CD4-positive, alpha-beta memory T cell (primary cell): ENCODE measurements around the gene SLC24A4. TPM values are rescaled to one million over a fixed set of nuclear protein-coding genes. Genes with fewer than 3 reads are reported as not detected.

Source experiments
- CTCF ChIA-PET: fragments of 350-600 bp; sonication (Branson Sonifier 250); formaldehyde crosslinking; loops from one replicate; lab custom pipeline; 2021; ENCODE audit warnings: inconsistent platforms; ENCODE audit not compliant: partially characterized antibody; lab: Charles Lee
- POLR2A ChIA-PET: fragments of 350-600 bp; sonication (Branson Sonifier 250); formaldehyde crosslinking; loops from one replicate; lab custom pipeline; 2021; ENCODE audit not compliant: partially characterized antibody; lab: Charles Lee
- DNase-seq, 5 donors: peaks; one replicate each; pipeline versions ENCODE4 v3.0.0 to v3.0.0-alpha.2; 2020 to 2022; ENCODE audit warnings: mixed read lengths in 1 of 5
- H3K27ac ChIP-seq: one replicate; pipeline ENCODE4 v1.7.0; 2013; ENCODE audit warnings: low read depth, low read length
- H3K27me3 ChIP-seq: 2 replicates; pipeline ENCODE4 v1.7.0; 2013; ENCODE audit warnings: mild to moderate bottlenecking, low read length, moderate library complexity; ENCODE audit not compliant: insufficient read depth
- H3K36me3 ChIP-seq: 2 replicates; pipeline ENCODE4 v1.7.0; 2013; ENCODE audit warnings: mild to moderate bottlenecking, low read length, moderate library complexity; ENCODE audit not compliant: insufficient read depth
- H3K4me1 ChIP-seq: 2 replicates; pipeline ENCODE4 v1.7.0; 2013; ENCODE audit warnings: mild to moderate bottlenecking, low read length, moderate library complexity; ENCODE audit not compliant: insufficient read depth
- H3K4me3 ChIP-seq, 2 donors: one replicate each; pipeline ENCODE4 v1.7.0; 2013; ENCODE audit warnings: low read length in 2 of 2, mild to moderate bottlenecking in 1 of 2
- H3K9me3 ChIP-seq, 2 donors: one replicate each; pipeline ENCODE4 v1.7.0; 2013; ENCODE audit warnings: low read length in 2 of 2, control low read depth in 1 of 2; ENCODE audit not compliant: control insufficient read depth in 1 of 2
- H3K27ac Mint-ChIP-seq, 7 donors: one replicate each; pipeline ENCODE4 v1.8.0; 2020 to 2021; ENCODE audit warnings: mixed read lengths in 7 of 7, mild to moderate bottlenecking in 6 of 7, inconsistent platforms in 3 of 7, moderate library complexity in 3 of 7
- H3K27me3 Mint-ChIP-seq, 2 donors: one replicate each; pipeline ENCODE4 v1.8.0; 2020 to 2021; ENCODE audit warnings: mixed read lengths in 2 of 2
- H3K36me3 Mint-ChIP-seq, 2 donors: one replicate each; pipeline ENCODE4 v1.8.0; 2020 to 2021; ENCODE audit warnings: mixed read lengths in 2 of 2, inconsistent platforms in 1 of 2, mild to moderate bottlenecking in 1 of 2
- H3K4me1 Mint-ChIP-seq, 4 donors: one replicate each; pipeline ENCODE4 v1.8.0; 2020 to 2021; ENCODE audit warnings: mixed read lengths in 4 of 4, mild to moderate bottlenecking in 1 of 4
- H3K4me3 Mint-ChIP-seq, 8 donors: one replicate each; pipeline ENCODE4 v1.8.0; 2020 to 2021; ENCODE audit warnings: mixed read lengths in 8 of 8, mild to moderate bottlenecking in 7 of 8, moderate library complexity in 6 of 8, inconsistent platforms in 3 of 8
- H3K9me3 Mint-ChIP-seq, 8 donors: one replicate each; pipeline ENCODE4 v1.8.0; 2020 to 2021; ENCODE audit warnings: mixed read lengths in 8 of 8, mild to moderate bottlenecking in 5 of 8, inconsistent platforms in 3 of 8, moderate library complexity in 1 of 8
- intact Hi-C: fragments of 100-400 bp; cut with micrococcal nuclease; formaldehyde crosslinking; loops from one replicate; pipeline ENCODE4 v1.15.1; 2023
- polyA plus RNA-seq, 2 donors: library from polyadenylated mRNA; unstranded; fragments of 300-500 nt; fragmentation: Illumina TruSeq; gene quantifications; one replicate each; pipeline ENCODE4 v1.2.3, GENCODE V29; 2021
- total RNA-seq, 2 experiments: library from RNA; stranded (reverse); gene quantifications; one replicate each; pipeline ENCODE4 v1.2.3, GENCODE V29; 2021

Gene SLC24A4
- total and polyA plus RNA-seq, 4 experiments from 2014 or later = not detected

GRCh38 chr14:92443167-92443566, 120.2 kb downstream of the SLC24A4 start:
- no peak overlapping the region for H3K27ac Mint-ChIP-seq
- intact Hi-C loops = no loop called here
- ChIA-PET POLR2A (no interaction called here), CTCF (no interaction called here)
- H3K36me3 Mint-ChIP-seq = no peaks in the 10 kb centered on the region
- Histone ChIP-seq H3K4me3 (no peak overlapping the region), H3K27me3 (no peaks in the 10 kb centered on the region), H3K9me3 (no peaks in the 10 kb centered on the region), H3K27ac (no peak overlapping the region), H3K36me3 (no peaks in the 10 kb centered on the region), H3K4me1 (no peaks in the 10 kb centered on the region)
- DNase-seq = no peak
- no peak overlapping the region for H3K4me3 Mint-ChIP-seq
- no peaks in the 10 kb centered on the region for H3K9me3 Mint-ChIP-seq
- peaks cover 0 to 6% (median 0%) of the 10 kb centered on the region in 4 donors for H3K4me1 Mint-ChIP-seq
- H3K27me3 Mint-ChIP-seq = peaks cover 0 to 8% of the 10 kb centered on the region in 2 donors

GRCh38 chr14:92443741-92444140, 120.8 kb downstream of the SLC24A4 start:
- Histone ChIP-seq H3K4me1 (no peaks in the 10 kb centered on the region), H3K36me3 (no peaks in the 10 kb centered on the region), H3K9me3 (no peaks in the 10 kb centered on the region), H3K27ac (no peak overlapping the region), H3K27me3 (no peaks in the 10 kb centered on the region), H3K4me3 (no peak overlapping the region)
- no peak for DNase-seq
- Mint-ChIP-seq H3K4me1 (peaks cover 0 to 6% (median 0%) of the 10 kb centered on the region in 4 donors), H3K27me3 (peaks cover 0 to 8% of the 10 kb centered on the region in 2 donors), H3K4me3 (no peak overlapping the region), H3K36me3 (no peaks in the 10 kb centered on the region), H3K9me3 (no peaks in the 10 kb centered on the region), H3K27ac (no peak overlapping the region)
- CTCF ChIA-PET = no interaction called here
- POLR2A ChIA-PET = no interaction called here
- intact Hi-C loops = no loop called here

- no peak overlapping the region for H3K27ac ChIP-seq
- H3K36me3 Mint-ChIP-seq = no peaks in the 10 kb centered on the region
- intact Hi-C loops = no loop called here
- no peaks in the 10 kb centered on the region for H3K27me3 ChIP-seq
- no peak overlapping the region for H3K27ac Mint-ChIP-seq
- POLR2A ChIA-PET = no interaction called here
- DNase-seq = no peak
- H3K9me3 ChIP-seq = no peaks in the 10 kb centered on the region
- H3K27me3 Mint-ChIP-seq = no peaks in the 10 kb centered on the region
- H3K36me3 ChIP-seq = no peaks in the 10 kb centered on the region
- H3K4me1 ChIP-seq = no peaks in the 10 kb centered on the region
- CTCF ChIA-PET = no interaction called here
- no peak overlapping the region for H3K4me3 ChIP-seq
- H3K4me3 Mint-ChIP-seq = no peak overlapping the region
- peaks cover 0 to 5% (median 0%) of the 10 kb centered on the region in 4 donors for H3K4me1 Mint-ChIP-seq
- H3K9me3 Mint-ChIP-seq = no peaks in the 10 kb centered on the region
These were observed 123.8 kb downstream of the SLC24A4 start for GRCh38 chr14:92446771-92447170.

- Histone ChIP-seq H3K4me3 (no peak overlapping the region), H3K4me1 (no peaks in the 10 kb centered on the region), H3K36me3 (no peaks in the 10 kb centered on the region), H3K27ac (no peak overlapping the region), H3K9me3 (no peaks in the 10 kb centered on the region), H3K27me3 (no peaks in the 10 kb centered on the region)
- Mint-ChIP-seq H3K27ac (no peak overlapping the region), H3K36me3 (no peaks in the 10 kb centered on the region), H3K4me3 (no peak overlapping the region), H3K27me3 (no peaks in the 10 kb centered on the region), H3K9me3 (no peaks in the 10 kb centered on the region), H3K4me1 (no peaks in the 10 kb centered on the region)
- intact Hi-C loops = no loop called here
- ChIA-PET CTCF (no interaction called here), POLR2A (no interaction called here)
- no peak for DNase-seq
These were observed 124.6 kb downstream of the SLC24A4 start for GRCh38 chr14:92447416-92448197.

GRCh38 chr14:92448786-92449185, 125.8 kb downstream of the SLC24A4 start:
- Histone ChIP-seq H3K4me1 (no peaks in the 10 kb centered on the region), H3K9me3 (no peaks in the 10 kb centered on the region), H3K27me3 (no peaks in the 10 kb centered on the region), H3K36me3 (no peaks in the 10 kb centered on the region), H3K4me3 (no peak overlapping the region), H3K27ac (no peak overlapping the region)
- no peak overlapping the region for H3K4me3 Mint-ChIP-seq
- intact Hi-C loops = no loop called here
- H3K27ac Mint-ChIP-seq = no peak overlapping the region
- ChIA-PET POLR2A (no interaction called here), CTCF (no interaction called here)
- H3K9me3 Mint-ChIP-seq = no peaks in the 10 kb centered on the region
- H3K27me3 Mint-ChIP-seq = no peaks in the 10 kb centered on the region
- no peak for DNase-seq
- no peaks in the 10 kb centered on the region for H3K36me3 Mint-ChIP-seq
- H3K4me1 Mint-ChIP-seq = no peaks in the 10 kb centered on the region

- ChIA-PET POLR2A (no interaction called here), CTCF (no interaction called here)
- no peak overlapping the region for H3K27ac Mint-ChIP-seq
- intact Hi-C loops = no loop called here
- DNase-seq = no peak
- H3K4me3 Mint-ChIP-seq = no peak overlapping the region
- no peaks in the 10 kb centered on the region for H3K4me1 Mint-ChIP-seq
- H3K4me3 ChIP-seq = no peak overlapping the region
- no peaks in the 10 kb centered on the region for H3K27me3 ChIP-seq
- H3K27me3 Mint-ChIP-seq = no peaks in the 10 kb centered on the region
- H3K4me1 ChIP-seq = no peaks in the 10 kb centered on the region
- H3K36me3 ChIP-seq = no peaks in the 10 kb centered on the region
- no peaks in the 10 kb centered on the region for H3K9me3 Mint-ChIP-seq
- H3K27ac ChIP-seq = no peak overlapping the region
- H3K36me3 Mint-ChIP-seq = no peaks in the 10 kb centered on the region
- H3K9me3 ChIP-seq = no peaks in the 10 kb centered on the region
These were observed 126.6 kb downstream of the SLC24A4 start for GRCh38 chr14:92449404-92450181.

- Histone ChIP-seq H3K4me3 (no peak overlapping the region), H3K27me3 (no peaks in the 10 kb centered on the region), H3K4me1 (no peaks in the 10 kb centered on the region), H3K27ac (no peak overlapping the region), H3K36me3 (no peaks in the 10 kb centered on the region), H3K9me3 (no peaks in the 10 kb centered on the region)
- H3K27me3 Mint-ChIP-seq = no peaks in the 10 kb centered on the region
- ChIA-PET CTCF (no interaction called here), POLR2A (no interaction called here)
- H3K4me1 Mint-ChIP-seq = no peaks in the 10 kb centered on the region
- no peaks in the 10 kb centered on the region for H3K36me3 Mint-ChIP-seq
- H3K4me3 Mint-ChIP-seq = peak overlapping the region in 1 of 8 donors; percentile 39
- intact Hi-C loops = no loop called here
- DNase-seq = no peak
- no peaks in the 10 kb centered on the region for H3K9me3 Mint-ChIP-seq
- H3K27ac Mint-ChIP-seq = no peak overlapping the region
These were observed 127.5 kb downstream of the SLC24A4 start for GRCh38 chr14:92450351-92451070.
